Measurements from ENCODE around the gene FOXP1. TPM values are rescaled to one million over a fixed set of nuclear protein-coding genes. Genes with fewer than 3 reads are reported as not detected.

Gene FOXP1
- total RNA-seq, 1 experiment from 2014 or later: 75.3 TPM

GRCh38 chr3:70989174-70989573, 594.4 kb downstream of the FOXP1 start:
- Histone ChIP-seq H3K27me3 (ENCODE audit: insufficient read depth, low read length) (no peaks in the 10 kb centered on the region), H3K23ac (ENCODE audit: insufficient read length, low read depth, low read length) (no peak overlapping the region), H3K9ac (ENCODE audit: extremely low read depth, insufficient read length, low read length) (no peak overlapping the region), H3K23me2 (ENCODE audit: insufficient read length, low read depth, low read length, poor library complexity, severe bottlenecking) (no peaks in the 10 kb centered on the region), H3K27ac (ENCODE audit: insufficient read length, low read depth, low read length) (no peak overlapping the region), H3K18ac (ENCODE audit: insufficient read length, low read depth, low read length) (no peak overlapping the region), H4K20me1 (ENCODE audit: control insufficient read depth, insufficient read depth, insufficient read length) (no peaks in the 10 kb centered on the region), H3K56ac (ENCODE audit: insufficient read length, low read depth, low read length) (no peak overlapping the region), H2AK5ac (ENCODE audit: insufficient read length, low read length) (no peak overlapping the region), H2BK5ac (ENCODE audit: insufficient read length, low read length) (no peak overlapping the region), H3K14ac (ENCODE audit: insufficient read depth, low read length) (no peak overlapping the region), H3K9me3 (ENCODE audit: control insufficient read depth, low read depth, low read length) (no peaks in the 10 kb centered on the region), H4K91ac (ENCODE audit: insufficient read length, low read depth, low read length) (no peak overlapping the region), H3K79me1 (ENCODE audit: insufficient read depth, low read depth, low read length, poor library complexity, severe bottlenecking) (no peaks in the 10 kb centered on the region), H2BK120ac (ENCODE audit: low read depth, low read length, poor library complexity, severe bottlenecking) (no peak overlapping the region), H3K79me2 (ENCODE audit: insufficient read depth, low read length) (no peaks in the 10 kb centered on the region), H3K4ac (ENCODE audit: low read depth, low read length) (no peak overlapping the region), H3K4me1 (ENCODE audit: insufficient read depth, low read length) (no peaks in the 10 kb centered on the region), H3K4me2 (ENCODE audit: insufficient read depth, insufficient read length, low read length) (no peak overlapping the region), H4K5ac (ENCODE audit: insufficient read length, low read depth, low read length) (no peak overlapping the region), H2BK15ac (ENCODE audit: low read depth, low read length) (no peak overlapping the region), H2BK12ac (ENCODE audit: insufficient read length, low read depth, low read length) (no peak overlapping the region), H4K8ac (replicated peaks; ENCODE audit: insufficient read length, low read depth, low read length) (no peak overlapping the region), H3T11ph (ENCODE audit: low read length) (no peak overlapping the region), H2BK20ac (ENCODE audit: low read depth, low read length, poor library complexity, severe bottlenecking) (no peak overlapping the region), H2AFZ (ENCODE audit: low read length) (no peak overlapping the region)
- no peak overlapping the region for H3K27ac Mint-ChIP-seq
- H3K4me3 Mint-ChIP-seq: no peak overlapping the region
- H3K36me3 Mint-ChIP-seq (ENCODE audit: insufficient read depth in 1 of 3, low read depth in 3 of 3): peaks cover 4 to 29% (median 8%) of the 10 kb centered on the region in 3 experiments; a peak in 5 of 7 replicates
- no CpG with 5 or more reads among the region's 3 CpGs for WGBS (ENCODE audit: extremely low coverage, insufficient read length, low lambda C conversion rate)
- no peak for DNase-seq
- peaks cover 6 to 8% of the 10 kb centered on the region in 2 experiments; a peak in 1 of 4 replicates for H3K4me1 Mint-ChIP-seq
- no peaks in the 10 kb centered on the region for H3K27me3 Mint-ChIP-seq (ENCODE audit: low read depth)
- H3K9me3 Mint-ChIP-seq: no peaks in the 10 kb centered on the region
- no peak for TF ChIP-seq CTCF (conservative IDR thresholded peaks at IDR 0.05)

Measured in H9 (cell line).